T-helper 22 cell (primary cell): Measurements from ENCODE around the gene GGTLC2.

Experiments
- DNase-seq: peaks from one replicate; pipeline ENCODE4 v3.0.0-alpha.2; 2020; ENCODE audit warnings: low read depth

GGTLC2 gene

DNA sequence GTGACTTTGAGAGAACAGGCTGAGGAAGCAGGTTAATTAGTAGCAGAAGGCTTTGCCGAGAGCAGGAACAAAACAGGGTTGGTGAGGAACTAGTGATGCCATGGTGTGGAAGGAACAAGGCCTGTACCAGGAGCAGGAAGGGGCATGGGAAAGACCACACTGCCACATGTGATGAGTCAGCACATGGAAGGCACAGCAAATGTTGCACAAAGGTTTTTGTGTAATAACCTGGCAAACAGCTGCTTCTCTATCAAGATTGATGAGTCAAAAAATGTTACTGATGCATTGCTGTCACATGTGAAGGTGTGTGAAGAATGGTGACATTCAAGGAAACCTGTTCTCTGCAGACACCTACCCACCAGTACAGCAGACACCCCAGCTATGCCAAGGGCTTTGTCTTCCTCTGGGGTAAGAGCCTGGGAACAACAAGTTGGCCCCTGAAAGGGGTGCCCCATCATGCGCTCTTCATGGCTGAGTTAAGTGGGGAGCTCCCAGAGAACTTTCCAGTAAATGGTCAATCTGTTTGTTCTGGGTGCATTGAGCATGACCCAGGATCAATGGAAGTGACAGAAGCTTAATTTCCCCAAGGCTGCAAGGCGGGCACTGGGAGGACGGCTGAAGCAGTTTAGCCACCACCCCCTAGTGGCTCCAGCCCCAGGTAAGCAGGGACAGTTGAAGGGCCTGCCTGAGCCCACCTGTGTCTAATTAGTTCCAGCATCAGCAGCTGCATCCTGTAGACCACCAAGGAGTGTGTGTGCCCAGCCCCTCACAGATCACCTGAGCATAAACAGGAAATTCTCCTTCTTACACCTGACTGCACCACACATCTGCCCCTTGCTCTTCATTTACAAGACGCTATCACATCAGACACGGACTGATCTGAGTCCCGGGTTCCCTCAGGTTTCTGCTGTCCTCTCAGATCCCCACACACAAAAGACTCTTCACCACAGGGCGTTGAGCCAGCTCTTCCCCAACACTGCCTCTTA, 47.6 kb downstream of the GGTLC2 start:
- no peak for DNase-seq

- DNase-seq: peak; percentile 17
These were observed 48.5 kb downstream of the GGTLC2 start for GRCh38 chr22:22692707-22693530.

DNA sequence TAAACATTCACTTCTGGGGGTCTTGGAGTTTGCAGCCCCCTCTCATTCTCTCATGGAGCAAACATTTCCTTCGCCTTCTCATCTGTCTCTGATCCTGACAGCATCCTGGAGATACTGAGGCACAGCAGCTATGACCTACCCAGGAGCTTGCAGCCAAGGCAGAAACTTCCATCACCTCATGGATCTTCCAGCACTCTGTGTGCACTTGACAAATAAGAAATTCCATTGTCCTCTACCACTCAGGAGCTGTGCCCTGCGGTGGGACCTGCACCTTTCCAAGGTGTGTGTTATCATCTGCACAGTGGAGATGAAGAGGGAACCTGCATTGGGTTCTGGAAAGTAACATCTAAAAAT, 49.1 kb downstream of the GGTLC2 start:
- no peak for DNase-seq

GRCh38 chr22:22694106-22694505, 49.7 kb downstream of the GGTLC2 start:
- no peak for DNase-seq

DNA sequence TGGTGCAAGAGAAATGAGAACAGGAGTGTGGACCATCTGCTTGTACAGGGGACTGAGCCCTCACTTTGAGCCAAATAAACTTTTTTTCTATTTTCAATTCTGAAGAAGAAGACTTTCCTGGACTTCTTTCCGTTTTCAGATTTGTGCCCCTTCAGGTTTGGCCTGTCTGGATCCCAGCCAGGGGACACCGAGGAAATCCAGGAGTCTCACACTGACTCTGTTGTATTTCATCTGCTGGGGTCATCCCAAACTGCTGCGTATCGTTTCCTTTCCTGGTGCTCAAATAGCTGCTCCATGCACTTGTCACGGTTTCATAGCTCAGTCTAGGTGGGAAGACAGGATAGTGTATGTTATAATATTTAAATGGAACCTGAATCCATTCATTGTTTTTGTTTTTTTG, 51.7 kb downstream of the GGTLC2 start:
- no peak for DNase-seq
